ENCODE data around the gene RLN3.
"Not testable (repeated sequence)": the region's sequence is repeated elsewhere in the genome, so short reads cannot be mapped to it uniquely, and the experiment has no call there.

RLN3 gene

GRCh38 chr19:14021474-14021873, 6.5 kb upstream of the RLN3 start:
- no peak for DNase-seq

DNA sequence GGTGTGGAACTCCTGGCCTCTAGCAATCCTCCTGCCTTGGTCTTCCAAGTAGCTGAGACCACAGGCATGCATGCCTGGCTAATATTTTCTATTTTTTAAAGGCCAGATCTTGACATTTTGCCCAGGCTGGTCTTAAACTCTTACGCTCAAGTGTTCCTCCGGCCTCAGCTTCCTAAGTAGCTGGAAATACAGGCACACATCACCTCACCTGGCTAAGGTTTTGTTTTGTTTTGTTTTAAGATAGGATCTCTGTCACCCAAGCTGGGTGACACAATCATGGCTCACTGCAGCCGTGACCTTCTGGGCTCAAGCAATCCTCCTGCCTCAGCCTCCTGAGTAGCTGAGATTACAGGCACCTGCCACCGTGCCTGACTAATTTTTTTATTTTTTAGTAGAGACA, 5.5 kb upstream of the RLN3 start:
- no peak for DNase-seq

DNA sequence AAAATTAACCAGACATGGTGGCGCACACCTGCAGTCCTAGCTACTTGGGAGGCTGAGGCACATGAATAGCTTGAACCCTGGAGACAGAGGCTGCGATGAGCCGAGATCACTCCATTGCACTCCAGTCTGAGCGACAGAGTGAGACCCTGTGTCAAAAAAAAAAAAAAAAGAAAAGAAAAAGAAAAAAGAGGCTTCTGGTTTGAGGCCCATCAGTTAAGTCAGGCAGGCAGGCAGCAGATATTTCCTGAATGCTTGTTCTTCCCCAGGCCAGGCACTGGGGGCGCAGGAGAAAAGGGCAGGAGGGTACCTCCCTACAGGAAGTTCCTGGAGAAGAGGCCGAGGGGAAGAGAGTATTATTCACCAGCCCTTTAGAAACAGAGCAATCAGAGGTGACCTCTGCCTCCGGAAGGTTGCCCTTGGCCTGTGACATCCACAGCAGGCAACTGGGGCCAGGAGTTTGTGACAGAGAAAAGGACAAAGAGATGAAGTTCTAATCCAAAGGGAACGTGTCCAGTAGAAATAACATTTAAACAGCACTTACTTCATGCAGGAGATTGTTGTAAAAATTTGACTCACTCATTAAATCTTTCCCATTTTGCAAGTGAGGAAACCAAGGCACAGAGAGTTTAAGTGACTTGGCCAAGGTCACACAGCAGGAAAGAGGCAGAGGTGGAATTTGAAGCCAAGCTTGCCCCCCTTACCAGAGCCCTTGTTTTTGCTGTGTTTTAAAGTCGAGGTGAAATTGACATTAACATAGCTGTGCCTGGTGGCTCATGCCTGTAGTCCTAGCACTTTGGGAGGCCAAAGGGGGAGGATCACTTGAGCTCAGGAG, 4.3 kb upstream of the RLN3 start:
- DNase-seq = peak in 1 of 14 donors; percentile 11

DNA sequence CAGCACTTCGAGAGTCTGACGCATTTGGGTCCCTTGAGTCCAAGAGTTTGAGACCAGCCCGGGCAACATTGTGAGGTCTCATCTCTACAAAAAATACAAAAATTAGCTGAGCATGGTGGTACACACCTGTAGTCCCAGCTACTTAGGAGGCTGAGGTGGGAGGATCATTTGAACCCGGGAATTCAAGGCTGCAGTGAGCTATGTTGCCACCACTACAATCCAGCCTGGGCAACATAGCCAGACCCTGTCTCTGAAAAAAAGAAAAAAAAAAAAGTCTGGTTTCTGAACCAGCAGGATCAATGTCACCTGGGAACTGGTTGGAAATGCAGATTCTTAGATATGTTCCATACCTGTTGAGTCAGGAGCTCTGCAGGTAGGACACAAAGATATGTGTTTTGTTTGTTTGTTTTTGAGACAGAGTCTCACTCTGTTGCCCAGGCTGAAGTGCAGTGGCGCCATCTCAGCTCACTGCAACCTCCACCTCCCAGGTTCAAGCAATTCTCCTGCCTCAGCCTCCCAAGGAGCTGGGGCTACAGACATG, 1.2 kb upstream of the RLN3 start:
- not testable (repeated sequence) for DNase-seq

DNA sequence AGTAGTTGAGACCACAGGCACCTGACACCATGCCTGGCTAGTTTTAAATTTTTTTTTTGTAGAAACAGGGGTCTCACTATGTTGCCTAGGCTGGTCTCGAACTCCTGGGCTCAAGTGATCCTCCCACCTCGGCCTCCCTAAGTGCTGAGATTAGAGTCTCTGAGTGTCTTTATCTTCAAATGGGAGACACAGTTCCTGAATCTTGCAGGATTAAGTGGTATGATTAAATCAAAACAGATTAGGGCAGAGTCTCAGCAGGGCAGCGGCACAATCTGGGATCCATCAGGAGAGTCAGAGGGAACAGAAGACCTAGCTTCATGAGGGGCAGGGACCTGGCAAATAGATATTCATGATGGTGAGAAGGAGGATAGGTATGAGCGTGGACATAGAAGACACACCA, 953 bp downstream of the RLN3 start:
- DNase-seq = no peak

DNA sequence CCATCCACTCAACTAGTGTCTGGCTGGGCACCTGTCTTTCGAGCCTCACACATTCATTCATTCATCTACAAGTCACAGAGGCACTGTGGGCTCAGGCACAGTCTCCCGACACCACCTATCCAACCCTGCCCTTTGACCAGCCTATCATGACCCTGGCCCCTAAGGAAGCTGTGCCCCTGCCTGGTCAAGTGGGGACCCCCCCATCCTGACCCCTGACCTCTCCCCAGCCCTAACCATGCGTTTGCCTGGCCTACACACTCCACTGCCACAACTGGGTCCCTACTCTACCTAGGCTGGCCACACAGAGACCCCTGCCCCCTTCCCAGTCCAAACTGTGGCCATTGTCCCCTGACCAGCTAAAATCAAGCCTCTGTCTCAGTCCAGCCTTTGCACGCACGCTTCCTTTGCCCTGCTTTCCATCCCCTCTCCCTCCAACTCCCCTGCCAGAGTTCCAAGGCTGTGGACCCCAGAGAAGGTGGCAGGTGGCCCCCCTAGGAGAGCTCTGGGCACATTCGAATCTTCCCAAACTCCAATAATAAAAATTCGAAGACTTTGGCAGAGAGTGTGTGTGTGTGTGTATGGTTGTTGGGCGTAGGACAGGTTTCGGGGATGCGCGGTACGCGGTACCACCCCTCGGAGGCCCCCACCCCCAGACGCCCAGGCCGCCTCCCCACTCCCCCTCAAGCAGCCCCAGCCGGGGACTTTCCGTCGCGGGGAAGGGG, 3.2 kb downstream of the RLN3 start:
- no peak for DNase-seq

- peak in 9 of 14 donors; percentile 11 to 48 (median 25) for DNase-seq
Measured at GRCh38 chr19:14031719-14032480, 4.0 kb downstream of the RLN3 start, which contains the start of gene IL27RA. IL27RA (plus strand) TSS chr19:14031762; CDS start chr19:14031873, 111 bp downstream.

DNA sequence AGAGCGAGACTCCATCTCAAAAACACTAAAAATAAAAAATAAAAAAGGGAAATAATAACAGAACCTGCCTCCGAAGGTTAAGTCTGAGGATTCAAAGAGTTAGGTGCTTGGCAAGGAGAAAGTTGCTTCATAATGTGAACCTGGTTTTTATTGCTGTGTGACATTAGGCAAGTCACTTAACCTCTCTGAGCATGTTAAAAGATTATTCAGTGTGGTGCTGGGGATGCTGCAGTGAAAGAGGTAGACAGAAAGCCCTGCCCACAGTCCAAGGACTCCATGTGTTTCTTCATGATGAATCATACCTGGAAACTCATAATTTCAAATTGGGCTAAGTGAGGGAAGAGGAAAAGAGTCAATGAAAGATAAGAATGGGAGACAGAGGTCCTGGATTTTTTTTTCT, 6.0 kb downstream of the RLN3 start:
- no peak for DNase-seq

- DNase-seq = not testable (repeated sequence)
Measured at GRCh38 chr19:14035159-14035558, 7.2 kb downstream of the RLN3 start.

- DNase-seq = no peak
Measured at GRCh38 chr19:14035706-14036105, 7.8 kb downstream of the RLN3 start.

DNA sequence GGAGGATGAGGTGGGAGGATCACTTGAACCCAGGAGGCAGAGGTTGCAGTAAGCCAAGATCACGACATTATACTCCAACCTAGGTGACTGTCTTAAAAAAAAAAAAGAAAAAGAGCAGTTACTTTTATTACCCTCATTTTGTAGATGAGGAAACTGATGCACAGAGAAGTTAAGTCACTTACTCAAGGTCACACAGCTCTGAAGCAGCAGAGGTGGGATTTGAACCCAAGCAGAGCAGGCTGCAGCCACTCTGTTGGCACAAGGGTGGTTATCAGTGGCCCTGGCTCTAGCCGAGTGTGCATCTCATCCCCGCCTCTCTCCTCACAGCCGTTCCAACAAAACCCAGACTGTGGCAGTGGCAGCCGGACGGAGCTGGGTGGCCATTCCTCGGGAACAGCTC, 11.2 kb downstream of the RLN3 start:
- DNase-seq = no peak

DNA sequence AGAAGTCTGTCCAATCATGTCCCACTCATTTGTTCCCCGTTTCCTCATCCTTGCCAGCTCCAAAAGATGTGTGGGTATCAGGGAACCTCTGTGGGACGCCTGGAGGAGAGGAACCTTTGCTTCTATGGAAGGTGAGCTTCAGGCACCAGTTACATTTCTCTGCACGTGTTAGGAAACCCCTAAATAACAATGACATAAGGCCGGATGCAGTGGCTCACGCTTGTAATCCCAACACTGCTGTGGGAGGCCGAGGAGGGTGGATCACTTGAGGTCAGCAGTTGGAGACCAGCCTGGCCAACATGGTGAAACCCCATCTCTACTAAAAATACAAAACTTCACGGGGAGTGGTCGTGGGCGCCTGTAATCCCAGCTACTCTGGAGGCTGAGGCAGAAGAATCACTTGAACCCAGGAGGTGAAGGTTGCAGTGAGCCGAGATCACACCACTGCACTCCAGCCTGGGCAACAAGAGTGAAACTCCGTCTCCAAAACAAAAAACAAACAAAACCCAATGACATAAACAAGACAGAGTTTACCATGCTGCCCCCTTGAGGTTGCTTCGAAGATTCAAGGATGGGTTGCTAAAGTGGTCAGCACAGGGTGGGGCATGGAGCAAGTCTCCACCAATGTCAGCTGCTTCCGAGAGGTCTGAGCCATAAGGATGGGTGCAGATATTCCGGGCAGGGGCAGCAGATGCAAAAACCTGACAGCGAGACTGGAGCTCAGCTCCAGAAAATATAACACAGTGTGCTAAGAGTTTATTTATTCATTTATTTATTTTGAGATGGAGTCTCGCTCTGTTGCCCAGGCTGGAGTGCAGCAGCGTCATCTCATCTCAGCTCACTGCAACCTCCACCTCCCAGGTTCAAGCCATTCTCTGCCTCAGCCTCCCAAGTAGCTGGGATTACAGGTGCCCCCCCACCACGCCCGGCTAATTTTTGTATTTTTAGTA, 15.0 kb downstream of the RLN3 start:
- DNase-seq = peak in 6 of 14 donors; percentile 1 to 42 (median 6)

GRCh38 chr19:14047866-14048265, 19.9 kb downstream of the RLN3 start:
- not testable (repeated sequence) for DNase-seq

DNA sequence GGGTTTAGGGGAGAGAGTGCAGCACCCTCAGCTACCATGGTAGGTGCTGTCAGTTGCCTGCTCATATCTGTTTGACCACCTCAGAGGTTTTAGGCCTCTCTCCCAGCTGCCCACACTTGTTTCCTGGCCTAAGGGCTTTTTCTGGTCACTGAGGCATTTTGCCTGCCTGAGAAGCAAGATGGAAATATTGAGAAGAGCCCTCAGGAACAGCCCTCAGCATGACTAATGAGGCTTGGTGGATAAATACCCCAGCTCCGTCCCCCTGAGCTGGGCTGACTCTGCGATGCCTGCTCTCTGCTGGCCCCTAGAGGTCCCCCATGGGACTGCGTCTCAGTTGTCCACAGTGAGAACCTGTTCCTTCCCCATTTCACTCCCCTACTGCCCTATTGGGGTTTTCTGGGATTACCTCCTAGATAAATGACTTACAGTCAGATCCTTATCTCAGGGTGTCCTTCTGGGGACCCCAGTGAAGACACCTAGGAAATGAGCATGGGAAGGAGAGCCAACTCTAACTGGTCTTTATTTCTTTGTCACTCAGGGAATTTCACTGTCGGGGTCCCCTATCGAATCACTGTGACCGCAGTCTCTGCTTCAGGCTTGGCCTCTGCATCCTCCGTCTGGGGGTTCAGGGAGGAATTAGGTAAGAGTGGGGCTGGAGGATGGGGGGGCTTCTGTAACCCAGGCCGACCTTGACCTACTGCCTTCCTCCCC, 20.6 kb downstream of the RLN3 start:
- DNase-seq = no peak

DNA sequence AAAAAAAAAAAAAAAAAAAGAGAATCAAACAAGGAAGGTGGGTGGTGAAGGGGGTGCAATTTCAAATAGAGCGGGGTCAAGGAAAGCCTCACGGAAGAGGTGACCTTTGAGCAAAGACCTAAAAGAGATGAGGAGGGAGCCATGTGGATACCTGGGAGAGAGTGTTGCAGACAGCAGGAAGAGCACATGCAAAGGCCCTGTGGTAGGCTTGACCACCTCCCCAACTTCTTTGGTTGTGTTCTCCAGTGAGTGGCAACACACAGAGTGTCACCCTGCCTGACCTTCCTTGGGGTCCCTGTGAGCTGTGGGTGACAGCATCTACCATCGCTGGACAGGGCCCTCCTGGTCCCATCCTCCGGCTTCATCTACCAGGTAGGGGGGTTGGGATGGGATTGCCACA, 22.6 kb downstream of the RLN3 start:
- DNase-seq = no peak

DNA sequence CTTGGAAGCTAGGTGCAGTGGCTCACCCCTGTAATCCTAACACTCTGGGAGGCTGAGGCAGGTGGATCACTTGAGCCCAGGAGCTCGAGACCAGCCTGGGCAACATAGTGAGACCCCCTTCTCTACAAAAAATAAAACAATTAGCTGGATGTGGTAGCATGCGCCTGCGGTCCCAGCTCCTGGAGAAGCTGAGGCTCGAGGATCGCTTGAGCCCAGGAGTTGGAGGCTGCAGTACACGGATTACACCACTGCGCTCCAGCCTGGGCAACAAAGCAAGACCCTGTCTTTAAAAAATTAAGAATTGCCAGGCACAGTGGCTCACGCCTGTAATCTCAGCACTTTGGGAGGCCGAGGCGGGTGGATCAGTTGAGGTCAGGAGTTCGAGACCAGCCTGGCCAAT, 23.0 kb downstream of the RLN3 start:
- DNase-seq = not testable (repeated sequence)

GRCh38 chr19:14051980-14052379, 24.0 kb downstream of the RLN3 start:
- no peak for DNase-seq

DNA sequence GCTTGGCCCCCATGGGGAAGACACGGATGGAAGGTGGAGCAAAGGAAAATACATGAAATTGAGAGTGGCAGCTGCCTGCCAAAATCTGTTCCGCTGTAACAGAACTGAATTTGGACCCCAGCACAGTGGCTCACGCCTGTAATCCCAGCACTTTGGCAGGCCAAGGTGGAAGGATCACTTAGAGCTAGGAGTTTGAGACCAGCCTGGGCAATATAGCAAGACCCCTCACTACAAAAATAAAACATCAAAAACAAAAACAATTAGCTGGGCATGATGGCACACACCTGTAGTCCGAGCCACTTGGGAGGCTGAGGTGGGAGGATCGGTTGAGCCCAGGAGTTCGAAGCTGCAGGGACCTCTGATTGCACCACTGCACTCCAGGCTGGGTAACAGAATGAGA, 24.5 kb downstream of the RLN3 start:
- no peak for DNase-seq

DNA sequence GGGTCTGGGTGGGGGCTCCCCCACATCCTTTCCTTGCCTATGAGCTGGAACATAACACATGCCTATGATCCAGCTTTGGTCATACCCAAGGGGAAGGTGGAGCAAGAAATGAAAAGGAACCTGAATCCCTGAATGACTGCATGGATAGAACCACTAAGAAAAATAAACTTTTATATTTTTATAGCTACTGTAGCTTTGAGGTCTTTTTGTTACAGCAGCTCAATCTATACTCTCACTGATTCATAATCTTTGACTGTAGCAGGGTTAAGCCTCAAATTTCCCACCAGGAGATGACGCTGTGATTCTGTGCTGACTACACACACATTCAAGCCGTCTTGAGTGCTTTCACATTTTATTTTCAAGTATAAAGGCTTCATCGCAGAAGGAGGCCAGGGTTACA, 25.1 kb downstream of the RLN3 start:
- no peak for DNase-seq

GRCh38 chr19:14053500-14053899, 25.6 kb downstream of the RLN3 start:
- no peak for DNase-seq

DNA sequence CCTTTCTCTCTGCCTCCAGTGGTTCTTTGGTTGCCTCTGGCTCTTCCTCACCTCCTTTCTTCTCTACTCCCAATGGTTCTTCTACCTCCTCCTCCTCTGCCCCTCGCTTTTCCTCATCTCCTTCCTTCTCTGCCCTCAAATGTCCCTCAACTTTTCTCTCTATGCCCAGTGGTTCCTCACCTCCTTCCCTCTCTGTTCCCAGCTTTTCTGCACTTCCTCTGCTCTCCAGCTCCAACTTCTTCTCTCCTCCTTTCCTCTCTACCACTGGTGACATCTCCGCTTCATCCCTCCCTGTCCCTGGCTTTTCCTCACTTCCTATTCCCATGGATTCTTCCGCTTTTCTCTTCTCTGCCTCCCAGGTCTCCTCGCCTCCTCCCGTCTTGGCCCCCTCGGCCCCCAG, 26.2 kb downstream of the RLN3 start:
- DNase-seq = no peak
